GM18502 (cell line): Measurements from ENCODE around the gene SH3BGRL.
"Not testable (repeated sequence)": the region's sequence is repeated elsewhere in the genome, so short reads cannot be mapped to it uniquely, and the experiment has no call there.

Source experiments
- ATAC-seq: cut with Tn5 transposase; IDR thresholded peaks from one replicate; pipeline ENCODE4 v1.9.1; 2021; ENCODE audit warnings: mild to moderate bottlenecking; ENCODE audit not compliant: unreplicated experiment, poor library complexity

Gene SH3BGRL

GRCh38 chrX:81259020-81259713 is 57.3 kb downstream of the SH3BGRL start:
- no peak for ATAC-seq

- ATAC-seq, result no peak
Measured at GRCh38 chrX:81259714-81260395, 58.0 kb downstream of the SH3BGRL start.

DNA sequence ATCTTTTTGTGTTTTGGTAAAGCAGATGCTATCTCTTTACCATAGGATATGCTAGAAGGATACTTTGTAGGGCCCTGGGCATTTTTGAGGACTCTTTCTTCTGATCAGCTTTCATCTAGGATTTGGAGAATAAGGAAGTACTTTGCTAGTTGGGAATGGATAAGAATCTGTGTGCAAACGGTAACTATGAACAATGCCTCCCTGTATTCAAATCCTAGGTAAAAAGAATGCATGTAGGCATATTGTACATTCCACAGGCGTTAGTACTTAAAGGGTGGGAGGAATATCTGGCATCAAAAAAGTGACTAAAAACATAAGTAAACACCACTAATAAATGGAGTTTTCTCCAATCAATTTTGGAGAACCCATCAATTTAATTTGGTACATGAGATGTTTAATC is 59.7 kb downstream of the SH3BGRL start:
- no peak for ATAC-seq

DNA sequence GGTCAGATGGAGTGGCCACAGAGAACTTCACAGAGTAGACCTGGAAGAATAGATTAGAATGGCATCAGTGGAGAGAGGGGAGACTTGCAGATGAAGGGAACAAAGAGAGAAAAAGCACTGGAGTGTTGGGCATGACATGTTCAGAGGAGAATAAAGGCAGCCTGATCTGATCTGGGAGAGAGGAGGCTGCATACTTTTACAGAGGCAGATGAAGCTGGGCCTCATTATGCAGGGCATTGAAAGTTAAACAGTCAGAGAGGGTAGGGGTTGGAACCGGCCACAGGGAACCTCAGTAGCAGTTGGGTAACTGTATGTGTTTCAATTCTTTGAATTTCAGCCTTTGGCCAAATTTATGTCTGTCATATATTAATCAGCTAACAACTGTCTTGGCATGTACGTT is 61.2 kb downstream of the SH3BGRL start:
- no peak for ATAC-seq

DNA sequence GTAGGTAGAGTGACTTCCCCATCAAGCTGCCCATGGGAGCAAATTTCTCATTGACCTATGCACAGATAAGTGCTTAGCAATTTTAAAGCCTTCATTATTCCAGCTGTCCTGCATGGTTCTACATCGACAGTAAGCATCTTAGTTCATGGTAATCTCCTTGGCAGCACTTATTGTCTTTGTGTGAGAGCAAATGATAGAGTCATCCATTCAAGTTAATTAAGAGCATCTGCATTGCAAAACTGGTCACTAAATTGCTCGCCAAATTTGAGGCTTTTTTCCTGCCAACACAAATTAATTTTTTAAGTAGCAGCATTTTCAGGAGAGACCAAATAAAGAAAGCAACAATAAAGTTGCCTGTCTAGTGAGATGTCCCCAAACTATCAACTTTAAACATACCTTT is 76.7 kb downstream of the SH3BGRL start:
- ATAC-seq, result no peak

DNA sequence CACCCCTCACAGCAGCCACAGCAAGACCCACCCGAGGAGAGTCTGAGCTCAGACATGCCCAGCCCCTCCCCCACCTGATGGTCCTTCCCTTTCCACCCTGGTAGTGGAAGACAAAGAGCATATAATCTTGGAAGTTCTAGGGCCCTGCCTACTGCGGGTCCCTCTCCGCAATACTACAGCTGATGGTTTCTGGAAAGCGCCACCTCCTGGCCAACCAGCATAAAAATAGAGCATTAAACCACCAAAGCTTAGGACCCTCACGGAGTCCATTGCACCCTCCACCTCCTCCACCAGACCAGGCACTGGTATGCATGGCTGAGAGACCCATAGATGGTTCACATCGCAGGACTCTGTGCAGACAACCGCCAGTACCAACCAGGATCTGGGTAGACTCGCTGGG is 78.2 kb downstream of the SH3BGRL start:
- no peak for ATAC-seq

GRCh38 chrX:81286075-81286474 is 84.2 kb downstream of the SH3BGRL start:
- no peak for ATAC-seq

- ATAC-seq, result no peak
Measured at GRCh38 chrX:81286608-81287007, 84.7 kb downstream of the SH3BGRL start.

GRCh38 chrX:81291996-81292395 is 90.1 kb downstream of the SH3BGRL start:
- ATAC-seq, result no peak

GRCh38 chrX:81294101-81294500 is 92.2 kb downstream of the SH3BGRL start:
- ATAC-seq, result no peak

- ATAC-seq, result no peak
Measured at GRCh38 chrX:81301877-81302276, 100.0 kb downstream of the SH3BGRL start.

- no peak for ATAC-seq
Measured at GRCh38 chrX:81304563-81304962, 102.7 kb downstream of the SH3BGRL start.

GRCh38 chrX:81305240-81305639 is 103.3 kb downstream of the SH3BGRL start:
- ATAC-seq, result no peak

DNA sequence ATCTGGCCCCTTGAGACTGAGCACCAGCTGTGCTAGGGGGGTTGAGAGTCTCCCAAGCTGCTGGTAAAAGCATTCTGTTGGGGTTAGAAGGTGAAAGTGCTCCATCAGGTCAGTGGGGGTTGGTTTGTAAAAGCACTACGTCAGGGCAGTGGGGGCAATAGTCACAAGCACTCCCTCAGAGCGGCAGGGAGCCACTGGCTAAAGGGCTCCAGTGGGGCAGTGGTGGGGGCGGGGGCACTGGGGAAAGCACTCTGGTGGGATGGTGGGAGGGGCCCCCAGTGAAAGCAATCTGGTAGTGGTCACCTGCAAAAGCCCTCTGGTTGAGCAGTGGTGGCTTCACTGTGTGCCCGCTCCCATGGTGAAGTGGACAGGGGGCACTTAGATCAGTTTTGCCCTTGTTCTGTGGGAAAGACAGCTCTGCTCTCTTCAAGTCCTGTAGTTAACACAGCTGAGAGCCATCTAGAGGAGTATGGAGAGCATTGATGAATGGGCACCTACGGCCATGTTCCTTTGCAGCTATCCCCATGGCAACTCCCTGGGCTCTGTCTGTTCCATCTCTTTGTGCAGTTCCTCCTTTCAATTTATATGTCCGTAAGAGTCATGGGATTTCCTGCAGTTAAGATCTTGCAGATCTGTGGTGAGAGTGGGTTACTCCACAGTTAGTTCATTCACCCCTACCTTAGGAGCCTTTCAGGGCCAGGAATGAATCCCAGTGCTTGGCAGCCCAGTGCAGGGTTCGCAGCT is 106.4 kb downstream of the SH3BGRL start:
- ATAC-seq, result no peak

- ATAC-seq, result no peak
Measured at GRCh38 chrX:81316163-81316562, 114.3 kb downstream of the SH3BGRL start.

DNA sequence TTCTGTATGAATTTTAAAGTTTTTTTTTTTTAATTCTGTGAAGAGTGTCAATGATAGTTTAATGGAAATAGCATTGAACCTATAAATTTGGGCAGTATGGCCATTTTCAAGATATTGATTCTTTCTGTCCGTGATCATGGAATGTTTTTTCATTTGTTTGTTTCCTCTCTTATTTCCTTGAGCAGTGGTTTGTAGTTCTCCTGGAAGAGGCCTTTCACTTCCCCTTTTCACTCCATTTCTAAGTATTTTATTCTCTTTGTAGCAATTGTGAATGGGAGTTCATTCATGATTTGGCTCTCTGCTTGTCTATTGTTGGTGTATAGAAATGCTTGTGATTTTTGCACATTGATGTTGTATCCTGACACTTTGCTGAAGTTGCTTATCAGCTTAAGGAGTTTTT is 129.8 kb downstream of the SH3BGRL start:
- ATAC-seq, result not testable (repeated sequence)

GRCh38 chrX:81336455-81337152 is 134.7 kb downstream of the SH3BGRL start:
- no peak for ATAC-seq

DNA sequence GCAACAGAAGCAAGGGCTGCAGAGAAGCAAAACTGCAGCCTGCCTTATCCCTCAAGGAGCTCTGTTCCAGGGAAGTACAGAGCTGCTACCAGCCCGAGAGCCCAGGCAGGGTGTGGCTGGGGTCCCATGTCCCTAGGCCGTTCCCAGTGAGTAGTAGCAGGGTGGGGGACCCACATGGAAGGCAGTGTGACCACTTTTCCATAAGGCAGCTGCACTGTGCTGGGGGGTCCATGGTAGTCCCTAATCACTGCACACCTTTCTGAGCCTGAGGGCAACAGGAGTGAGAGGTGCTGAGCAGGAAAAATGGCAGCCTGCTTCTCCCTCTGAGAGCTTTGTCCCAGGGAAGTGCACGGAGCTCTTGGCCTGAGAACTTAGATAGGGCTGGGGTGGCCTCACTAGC is 135.9 kb downstream of the SH3BGRL start:
- ATAC-seq, result no peak

DNA sequence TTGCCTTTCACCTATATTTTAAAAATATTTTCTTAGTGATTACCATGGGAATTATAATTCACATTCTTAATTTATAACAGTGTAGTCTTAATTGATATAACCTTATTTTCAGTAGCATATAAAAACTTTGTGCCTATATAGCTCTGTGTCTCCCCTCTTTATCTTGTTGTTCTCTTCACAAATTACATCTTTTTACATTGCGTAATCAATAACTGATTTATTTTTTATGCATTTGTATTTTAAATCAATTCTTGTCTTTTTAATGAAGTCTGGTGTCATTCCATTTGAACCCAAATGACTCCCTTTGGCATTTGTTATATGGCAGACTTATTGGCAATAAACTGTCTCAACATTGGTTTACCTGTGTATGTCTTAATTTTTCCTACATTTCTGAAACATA is 137.0 kb downstream of the SH3BGRL start:
- ATAC-seq, result no peak

- ATAC-seq, result not testable (repeated sequence)
Measured at GRCh38 chrX:81345296-81345695, 143.4 kb downstream of the SH3BGRL start.
